GM19463 (cell line): ENCODE results near the gene FGF14.
"Not testable (repeated sequence)": the region's sequence is repeated elsewhere in the genome, so short reads cannot be mapped to it uniquely, and the experiment has no call there.

ENCODE experiments used
- ATAC-seq: cut with Tn5 transposase; IDR thresholded peaks from one replicate; pipeline ENCODE4 v1.9.1; 2021; ENCODE audit warnings: mild to moderate bottlenecking, moderate library complexity; ENCODE audit not compliant: unreplicated experiment

Gene FGF14

DNA sequence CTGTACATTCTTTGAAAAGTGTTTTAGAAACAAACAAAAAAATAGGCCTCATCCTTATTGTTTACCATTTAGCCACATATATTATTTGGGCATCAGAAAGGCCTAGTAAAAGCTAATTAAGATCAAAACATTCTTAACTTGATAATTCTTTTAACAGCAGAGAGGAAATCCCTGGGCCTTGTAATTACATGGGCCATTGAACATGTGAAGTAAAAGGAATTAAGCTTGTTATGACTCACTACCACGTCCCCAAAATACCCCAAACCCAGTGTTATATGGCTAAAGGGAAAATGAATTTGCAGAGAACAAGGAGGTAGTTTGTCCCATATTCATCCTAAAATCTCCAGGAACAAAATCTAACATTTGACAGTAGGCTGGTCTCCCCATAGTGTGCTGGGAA, 509.6 kb downstream of the FGF14 start:
- ATAC-seq = no peak

GRCh38 chr13:101881593-101881992, 520.3 kb downstream of the FGF14 start:
- ATAC-seq = no peak

DNA sequence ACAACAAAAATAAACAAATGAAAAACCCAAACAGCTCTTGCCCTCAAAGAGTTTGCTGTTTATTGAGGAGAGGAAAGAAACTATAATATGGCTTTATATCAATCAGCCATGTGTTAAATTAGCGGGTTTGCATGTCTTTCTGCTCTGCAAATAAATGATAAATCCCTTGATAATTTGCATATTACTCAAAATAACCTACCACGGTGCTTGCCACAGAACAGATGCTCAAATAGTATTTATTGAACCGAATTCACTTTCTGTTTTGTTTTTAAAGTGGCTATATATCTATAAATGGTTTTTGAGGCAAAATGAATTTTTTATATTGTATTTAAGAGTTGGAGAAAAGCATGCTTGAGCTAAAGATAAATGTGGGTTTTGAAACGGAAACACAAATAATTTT, 521.3 kb downstream of the FGF14 start:
- peak; percentile 51 for ATAC-seq

GRCh38 chr13:101876951-101877350, 524.9 kb downstream of the FGF14 start:
- ATAC-seq = no peak

DNA sequence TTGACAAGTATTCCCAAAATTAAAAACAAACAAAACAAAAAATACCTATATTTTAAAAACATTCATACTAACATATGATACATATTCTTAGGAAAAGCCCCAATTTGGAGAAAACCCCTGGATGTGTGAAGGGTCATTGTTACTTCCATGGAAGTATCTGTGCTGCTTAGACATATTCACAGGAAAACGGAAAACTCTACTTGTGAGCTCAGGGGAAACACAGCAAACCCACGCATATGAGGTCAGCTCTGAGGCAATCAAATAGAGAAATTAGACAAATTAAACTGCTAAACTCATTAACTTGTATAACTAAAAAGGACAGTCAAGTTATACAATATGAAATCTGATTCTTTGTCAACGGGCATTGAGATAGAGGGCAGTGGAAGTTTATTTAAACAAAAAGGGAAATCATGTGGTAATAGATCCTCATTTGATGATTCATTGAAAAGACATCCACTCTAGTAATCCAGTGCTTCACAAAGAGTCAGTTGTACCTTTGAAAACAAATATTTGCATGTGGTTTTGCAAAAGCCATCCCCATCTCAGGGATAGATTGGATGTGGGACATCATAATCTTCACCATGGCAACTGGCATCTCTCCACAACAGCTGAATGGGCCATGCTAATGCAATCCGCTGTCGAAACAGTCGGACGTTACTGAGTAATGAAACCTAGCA, 526.0 kb downstream of the FGF14 start:
- no peak for ATAC-seq

DNA sequence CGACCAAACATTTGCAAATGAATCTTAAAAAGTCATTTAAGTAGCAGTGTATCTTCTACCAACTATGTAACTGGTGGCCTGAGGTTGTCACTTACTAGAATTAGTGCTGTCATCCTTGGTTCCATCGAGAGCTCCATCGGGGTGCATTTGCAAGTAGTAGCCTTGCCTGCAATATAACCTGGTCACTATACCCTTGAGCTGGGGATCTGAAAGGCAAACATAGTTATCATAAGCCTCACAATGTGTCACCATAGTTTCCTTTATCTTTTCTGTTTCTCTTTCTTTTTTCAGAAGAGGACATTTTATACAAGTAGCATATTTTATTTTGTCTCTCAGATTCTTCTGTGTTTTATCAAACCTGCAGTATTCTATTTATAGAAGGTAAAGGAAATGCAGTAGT, 526.8 kb downstream of the FGF14 start:
- ATAC-seq = no peak

- peak; percentile 81 for ATAC-seq
Measured at GRCh38 chr13:101869553-101869952, 532.3 kb downstream of the FGF14 start.

- ATAC-seq = peak; percentile 25
Measured at GRCh38 chr13:101868585-101869469, 533.0 kb downstream of the FGF14 start.

- no peak for ATAC-seq
Measured at GRCh38 chr13:101866889-101867581, 534.8 kb downstream of the FGF14 start.

GRCh38 chr13:101858860-101859259, 543.0 kb downstream of the FGF14 start:
- ATAC-seq = no peak

DNA sequence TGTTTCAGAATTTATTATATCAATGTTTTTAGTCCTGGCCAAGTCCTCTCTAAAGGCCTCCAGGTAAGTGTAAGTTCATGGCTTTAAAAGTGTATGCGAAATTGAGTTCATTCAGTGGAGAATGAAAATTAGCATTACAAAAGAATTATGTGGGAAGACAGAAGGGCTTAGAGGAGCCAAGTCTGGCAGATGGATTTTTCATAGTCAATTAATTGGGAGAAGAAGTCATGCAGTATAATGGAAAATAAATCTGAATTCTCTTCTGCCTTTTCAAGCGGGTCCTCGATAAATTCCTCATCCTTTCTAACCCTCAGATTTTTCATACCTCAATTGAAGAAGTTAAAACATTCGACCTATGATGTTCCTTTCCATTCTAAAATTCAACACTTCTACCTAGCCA, 555.1 kb downstream of the FGF14 start:
- no peak for ATAC-seq

- no peak for ATAC-seq
Measured at GRCh38 chr13:101846249-101846648, 555.6 kb downstream of the FGF14 start.

DNA sequence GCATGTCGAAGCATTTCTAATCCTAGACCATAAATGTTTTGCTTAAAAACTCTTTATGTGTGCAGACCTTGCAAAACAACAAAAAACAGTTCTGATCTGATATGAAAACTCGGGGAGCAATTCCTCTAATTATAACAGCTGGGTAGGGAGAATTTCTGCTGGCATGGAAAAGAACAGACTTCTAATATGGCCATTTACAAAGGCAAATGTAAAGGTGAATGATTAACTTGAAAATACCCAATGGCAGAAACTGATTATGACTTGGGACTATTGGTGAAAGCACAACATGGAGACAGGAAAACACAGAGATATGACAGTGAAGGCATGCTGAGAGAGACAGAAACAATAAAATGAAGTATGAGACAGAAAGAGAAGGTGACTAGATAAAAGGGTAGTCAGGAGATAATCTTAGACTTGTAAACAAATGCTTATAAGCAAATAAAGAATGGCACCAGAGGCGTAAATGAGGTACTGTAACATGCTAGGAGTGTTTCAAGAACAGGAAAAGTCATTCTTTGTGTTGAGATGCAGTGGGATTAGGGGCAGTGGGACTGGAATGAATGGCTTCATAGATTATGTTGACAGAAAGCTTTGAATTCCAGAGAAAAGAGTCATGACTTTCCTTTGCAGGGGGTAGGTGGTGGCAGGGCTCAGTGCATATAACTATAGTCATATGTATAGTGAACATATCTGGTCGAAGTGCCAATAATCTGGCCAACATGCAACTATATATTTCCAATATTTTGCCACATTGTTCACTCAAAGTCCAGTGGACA, 556.4 kb downstream of the FGF14 start:
- no peak for ATAC-seq

DNA sequence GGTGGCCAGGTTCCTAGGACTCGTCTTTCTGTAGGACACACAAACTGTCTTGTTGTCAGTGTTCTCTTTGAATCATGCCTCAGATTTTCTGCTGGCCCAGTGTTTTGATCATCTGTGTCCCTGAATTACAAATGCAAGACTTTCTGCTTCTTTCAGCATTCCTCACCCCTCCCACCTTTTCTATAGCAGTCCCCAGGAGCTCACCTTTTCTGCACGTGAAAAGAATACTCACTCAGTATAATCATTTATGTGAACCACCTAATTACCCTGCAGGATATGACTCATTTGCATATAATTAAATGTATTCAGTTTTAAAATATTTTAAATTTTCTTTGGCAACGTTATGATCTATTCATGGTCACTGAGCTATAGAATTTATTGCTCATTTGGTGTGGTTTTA, 560.1 kb downstream of the FGF14 start:
- no peak for ATAC-seq

- no peak for ATAC-seq
Measured at GRCh38 chr13:101838323-101838722, 563.5 kb downstream of the FGF14 start.

GRCh38 chr13:101837778-101838177, 564.1 kb downstream of the FGF14 start:
- ATAC-seq = not testable (repeated sequence)

DNA sequence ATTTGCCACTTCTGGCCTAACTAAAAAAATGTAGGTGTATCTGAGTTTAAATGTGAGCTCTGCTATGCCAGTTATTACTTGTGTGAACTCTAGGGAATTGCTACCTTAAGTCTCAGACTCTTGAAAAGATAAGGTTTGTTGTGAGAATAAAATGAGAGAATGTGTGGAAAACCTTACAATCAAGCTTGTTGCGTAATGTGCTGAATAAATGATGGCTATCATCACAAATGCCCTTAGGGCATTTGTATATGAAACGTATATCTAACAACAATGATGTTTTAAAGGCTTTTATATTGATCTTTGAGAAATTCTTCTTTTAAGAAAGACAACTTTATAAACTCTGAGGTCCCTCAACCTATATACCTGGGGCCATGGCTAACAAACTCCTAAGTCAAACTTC, 564.6 kb downstream of the FGF14 start:
- no peak for ATAC-seq

GRCh38 chr13:101835920-101836319, 565.9 kb downstream of the FGF14 start:
- no peak for ATAC-seq

DNA sequence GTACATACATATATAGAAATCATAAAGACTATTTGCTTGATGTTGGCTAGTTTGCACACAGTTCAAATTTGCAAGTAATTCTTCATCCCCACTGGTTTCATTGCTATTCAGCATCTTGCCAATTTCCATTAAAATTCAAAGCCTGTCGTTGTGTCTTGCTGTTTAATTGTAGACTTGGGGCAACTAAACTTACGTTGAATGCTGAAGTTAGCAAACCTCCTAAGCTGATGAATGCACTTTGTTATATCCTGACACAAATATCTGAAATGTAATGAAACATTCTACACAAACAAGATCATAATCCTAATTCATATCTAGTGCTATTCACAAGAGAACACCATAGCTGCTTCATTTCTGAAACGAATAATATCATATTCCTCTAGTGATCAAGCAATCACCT, 568.2 kb downstream of the FGF14 start:
- no peak for ATAC-seq

DNA sequence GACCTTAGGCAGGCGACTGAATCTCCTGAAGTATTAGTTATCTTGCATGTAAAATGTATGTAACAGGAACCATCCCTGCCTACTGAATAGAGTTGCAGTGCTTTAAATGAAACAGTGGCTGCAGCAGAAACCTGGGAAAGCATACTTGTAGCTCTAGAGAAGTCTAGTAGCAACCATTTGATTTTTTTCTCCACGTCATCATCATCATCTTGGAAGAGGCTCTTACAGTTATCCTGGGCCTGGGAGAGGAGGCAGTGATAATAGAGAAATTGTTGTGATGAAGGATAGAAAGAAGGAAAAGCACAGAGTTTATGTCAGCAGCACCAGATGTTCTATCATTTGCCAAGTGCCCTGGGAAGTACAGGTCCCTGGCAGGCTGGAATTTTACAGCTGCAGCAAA, 571.8 kb downstream of the FGF14 start:
- ATAC-seq = no peak

DNA sequence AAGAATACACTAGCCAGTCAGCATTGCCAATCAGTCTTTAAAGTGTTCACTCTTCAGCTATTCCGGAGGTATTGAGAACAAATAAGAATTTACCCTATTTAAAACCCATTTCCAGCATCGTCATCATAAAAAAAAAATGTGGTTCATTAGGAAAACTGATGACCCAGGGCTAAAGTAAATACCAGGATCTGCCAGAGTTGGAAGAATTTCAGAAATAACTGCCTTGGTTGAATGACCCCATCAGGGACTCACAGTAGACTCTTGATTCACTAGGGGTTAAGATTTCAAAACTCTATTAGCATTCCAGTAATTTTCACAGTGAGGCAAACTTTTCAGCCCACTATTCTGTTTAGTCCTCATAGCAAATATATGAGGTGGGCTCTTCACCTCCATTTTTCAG, 572.4 kb downstream of the FGF14 start:
- ATAC-seq = no peak
